Medulla oblongata (tissue), 1 donor: Measurements from ENCODE around the gene AGL.
"Not testable (repeated sequence)": the region's sequence is repeated elsewhere in the genome, so short reads cannot be mapped to it uniquely, and the experiment has no call there.

Source experiments
- DNase-seq: peaks from one replicate; pipeline ENCODE4 v3.0.0-alpha.2; 2015; ENCODE audit errors: extremely low spot score

The AGL gene

DNA sequence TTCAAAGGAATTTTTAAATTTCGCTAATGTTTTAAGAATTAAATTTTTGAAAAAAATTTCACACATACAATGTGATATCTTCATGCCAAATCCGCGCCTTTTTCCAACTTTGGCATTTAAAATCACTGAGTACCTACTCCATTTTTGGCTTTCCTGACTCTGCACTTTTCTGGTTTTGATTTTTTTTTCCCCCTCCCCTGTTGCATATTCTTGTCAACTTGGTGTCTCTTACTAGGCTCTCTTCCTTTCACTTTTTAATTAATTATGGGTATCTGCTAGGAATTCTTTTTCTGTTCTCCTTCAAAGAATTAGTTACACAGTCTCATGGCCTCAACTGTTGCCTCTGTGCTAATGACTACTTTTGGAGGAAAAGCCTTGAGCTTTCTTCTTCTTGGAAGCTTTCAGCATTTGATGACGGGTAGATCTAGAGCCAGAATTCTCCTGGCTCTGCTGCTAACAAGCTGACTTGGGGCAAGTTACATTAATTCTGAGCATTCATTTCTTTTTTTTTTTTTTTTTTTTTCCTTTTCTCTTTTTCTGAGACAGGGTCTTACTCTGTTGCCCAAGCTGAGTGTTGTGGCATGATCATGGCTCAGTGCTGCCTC, 1.8 kb downstream of the AGL start:
- peak; percentile 44 for DNase-seq

- no peak for DNase-seq
Measured at GRCh38 chr1:99852648-99853047, 2.5 kb downstream of the AGL start.

GRCh38 chr1:99855914-99856450, 5.8 kb downstream of the AGL start:
- no peak for DNase-seq

- DNase-seq = not testable (repeated sequence)
Measured at GRCh38 chr1:99857041-99857440, 6.9 kb downstream of the AGL start.

DNA sequence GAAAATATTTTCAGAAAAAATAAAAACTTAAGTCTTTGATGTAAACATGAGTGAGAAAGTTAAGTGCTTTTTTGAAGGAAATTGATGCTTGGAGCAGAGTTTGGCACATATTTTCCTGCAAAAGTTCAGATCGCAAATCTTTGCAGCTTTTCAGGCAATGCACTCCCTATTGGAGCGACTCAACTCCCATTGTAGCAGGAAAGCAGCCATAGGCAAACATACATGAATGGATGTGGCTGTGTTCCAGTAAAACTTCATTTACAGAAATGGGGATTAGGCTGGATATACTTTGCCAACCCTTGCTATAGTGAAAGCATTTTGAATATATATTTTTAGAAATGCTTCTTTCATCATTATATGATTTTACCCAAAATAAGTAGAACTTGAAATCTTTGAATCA, 8.1 kb downstream of the AGL start:
- no peak for DNase-seq

DNA sequence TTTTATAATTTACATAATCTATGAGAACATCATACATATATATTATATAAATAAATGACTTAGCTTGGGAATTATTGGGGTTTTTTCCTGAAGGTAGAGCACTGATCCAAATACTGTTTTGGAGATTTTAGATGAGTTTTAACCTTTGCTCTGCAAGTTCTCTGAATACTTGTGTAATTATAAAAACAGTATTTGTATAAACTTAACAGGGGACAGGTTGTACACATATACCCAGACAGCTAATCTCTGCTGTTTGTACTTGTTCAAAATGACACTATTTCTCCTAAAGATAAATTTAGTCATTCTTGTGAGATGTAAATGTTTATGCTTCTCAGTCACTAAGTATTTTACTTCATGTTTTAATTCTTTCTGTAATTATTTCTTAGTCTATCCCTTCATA, 8.7 kb downstream of the AGL start:
- no peak for DNase-seq

GRCh38 chr1:99860703-99861102, 10.5 kb downstream of the AGL start:
- no peak for DNase-seq

DNA sequence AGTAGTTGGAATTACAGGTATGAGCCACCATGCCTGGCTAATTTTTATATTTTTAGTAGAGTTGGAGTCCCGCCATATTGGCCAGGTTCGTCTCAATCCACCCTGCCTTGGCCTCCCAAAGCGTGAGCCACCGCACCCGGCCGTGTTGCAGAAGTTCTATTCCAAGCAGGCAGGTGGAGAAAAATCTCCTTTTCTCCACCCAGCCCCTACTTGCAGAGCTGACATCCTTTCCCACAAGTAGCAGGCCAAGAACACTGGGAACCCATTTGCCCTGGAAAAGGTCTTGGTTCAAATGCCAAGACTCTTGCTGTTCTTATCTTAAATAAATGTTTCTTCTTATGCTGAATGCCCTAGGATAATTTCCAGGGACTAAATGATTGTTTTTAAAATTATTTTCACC, 17.5 kb downstream of the AGL start:
- no peak for DNase-seq

DNA sequence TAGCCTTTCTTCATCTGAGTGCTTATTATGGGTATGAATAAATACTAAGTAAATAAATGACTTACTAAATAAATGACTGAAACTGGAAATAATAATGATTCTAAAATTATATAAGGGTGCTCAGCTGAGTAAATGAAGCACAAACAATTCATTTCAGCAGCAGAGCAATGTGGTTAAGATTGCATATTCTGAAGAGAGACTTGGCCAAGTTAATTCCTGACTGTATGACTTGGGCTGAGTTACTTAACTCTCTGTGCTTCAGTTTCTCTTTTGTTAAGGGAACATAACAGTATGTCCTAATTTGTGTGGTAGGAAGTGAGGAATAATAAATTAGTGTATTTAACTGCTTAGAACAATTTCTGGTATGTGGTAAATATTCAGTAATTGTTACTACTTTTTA, 19.1 kb downstream of the AGL start:
- DNase-seq = no peak

DNA sequence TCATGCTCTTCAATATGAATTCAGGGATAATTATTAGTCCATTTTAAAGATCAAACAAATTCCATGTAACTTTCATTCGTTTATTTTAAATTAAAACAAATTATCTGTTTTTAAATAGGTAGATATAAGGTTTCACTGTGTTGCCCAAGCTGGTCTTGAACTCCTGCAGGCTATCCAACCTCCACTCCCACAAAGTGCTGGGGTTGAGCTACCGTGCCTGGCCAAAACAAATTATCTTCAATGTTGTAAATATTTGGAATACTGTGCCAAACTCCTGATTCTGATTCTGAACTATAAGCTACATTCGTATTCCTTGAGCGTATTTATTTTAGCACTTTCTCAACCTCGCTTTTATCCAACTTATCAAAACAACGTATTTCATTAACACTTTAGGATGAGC, 19.6 kb downstream of the AGL start:
- no peak for DNase-seq

- no peak for DNase-seq
Measured at GRCh38 chr1:99872063-99872462, 21.9 kb downstream of the AGL start.

DNA sequence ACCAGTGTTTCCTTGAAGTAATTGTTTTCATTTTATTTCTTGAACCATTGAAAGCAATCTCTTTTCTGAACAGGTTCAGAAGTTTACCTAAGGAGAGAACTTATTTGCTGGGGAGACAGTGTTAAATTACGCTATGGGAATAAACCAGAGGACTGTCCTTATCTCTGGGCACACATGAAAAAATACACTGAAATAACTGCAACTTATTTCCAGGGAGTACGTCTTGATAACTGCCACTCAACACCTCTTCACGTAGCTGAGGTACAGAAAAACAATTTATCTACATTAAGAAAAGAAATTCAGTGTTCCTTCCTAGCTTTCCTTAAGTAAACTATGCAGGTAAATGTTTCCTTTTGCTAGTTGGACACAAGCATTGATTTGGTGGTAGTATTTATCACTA, 27.4 kb downstream of the AGL start:
- no peak for DNase-seq

DNA sequence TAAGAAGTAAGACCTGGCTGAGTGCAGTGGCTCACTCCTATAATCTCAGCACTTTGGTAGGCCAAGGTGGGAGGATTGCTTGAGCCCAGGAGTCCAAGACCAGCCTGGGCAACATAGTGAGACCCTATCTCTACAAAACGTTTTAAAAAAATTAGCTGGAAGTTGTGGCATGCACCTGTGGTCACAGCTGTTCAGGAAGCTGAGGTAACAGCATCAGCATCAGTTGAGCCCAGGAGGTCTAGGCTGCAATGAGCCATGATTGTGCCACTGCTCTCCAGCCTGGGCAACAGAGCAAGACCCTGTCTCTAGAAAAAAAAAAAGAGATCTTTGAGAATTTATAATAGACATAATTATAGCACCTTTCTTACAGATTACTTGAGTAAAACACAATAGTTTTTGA, 36.0 kb downstream of the AGL start:
- DNase-seq = no peak

DNA sequence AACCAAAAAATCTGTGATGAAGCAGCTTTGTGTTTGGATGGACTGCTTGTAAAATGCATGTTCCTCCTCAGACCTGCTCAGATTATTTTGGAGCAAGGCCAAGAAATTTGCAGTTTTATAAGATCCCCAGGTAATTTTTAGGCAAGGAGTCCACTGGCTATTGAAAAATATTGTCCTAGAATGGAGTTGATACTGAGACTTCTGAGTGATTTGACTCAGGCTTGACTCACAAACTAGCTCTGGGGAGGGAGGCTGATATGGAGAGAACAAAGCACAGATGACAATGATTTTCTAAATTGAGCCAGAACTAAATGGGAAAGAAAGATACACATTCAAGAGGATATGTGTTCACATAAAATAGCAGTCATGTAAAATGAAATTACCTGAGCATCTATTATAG, 36.7 kb downstream of the AGL start:
- DNase-seq = no peak

DNA sequence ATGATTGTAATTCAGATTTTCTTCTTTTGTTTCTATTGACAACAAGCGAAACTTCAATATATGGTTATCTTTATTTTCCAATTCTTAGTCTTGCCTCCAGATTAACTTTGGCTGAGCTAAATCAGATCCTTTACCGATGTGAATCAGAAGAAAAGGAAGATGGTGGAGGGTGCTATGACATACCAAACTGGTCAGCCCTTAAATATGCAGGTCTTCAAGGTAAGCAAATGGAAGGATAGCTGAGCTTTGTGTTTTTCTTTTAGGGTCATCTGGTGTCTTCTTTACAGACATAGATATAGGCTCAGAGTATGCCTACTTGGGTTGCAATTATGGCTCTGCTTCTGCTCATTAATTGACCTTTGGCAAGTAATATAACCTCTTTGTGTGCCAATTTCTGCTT, 37.7 kb downstream of the AGL start:
- DNase-seq = no peak

DNA sequence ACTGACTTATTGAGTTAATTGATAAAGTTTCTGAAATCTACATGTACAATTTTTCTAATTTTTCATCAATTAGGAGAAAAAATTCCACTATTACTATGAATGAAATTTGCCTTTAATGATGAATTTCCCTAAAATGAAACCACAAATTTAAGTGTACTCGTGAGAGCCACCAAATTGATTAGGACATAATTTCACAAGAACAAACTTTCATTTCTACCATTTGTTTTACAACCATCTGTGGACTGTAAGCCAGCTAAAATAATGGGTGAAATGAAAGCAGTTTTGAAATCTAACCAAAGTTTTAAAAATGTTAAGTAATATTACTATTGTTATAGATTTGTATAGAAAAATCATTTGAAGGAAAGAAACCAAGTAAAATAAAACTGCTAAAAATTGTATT, 41.8 kb downstream of the AGL start:
- no peak for DNase-seq

DNA sequence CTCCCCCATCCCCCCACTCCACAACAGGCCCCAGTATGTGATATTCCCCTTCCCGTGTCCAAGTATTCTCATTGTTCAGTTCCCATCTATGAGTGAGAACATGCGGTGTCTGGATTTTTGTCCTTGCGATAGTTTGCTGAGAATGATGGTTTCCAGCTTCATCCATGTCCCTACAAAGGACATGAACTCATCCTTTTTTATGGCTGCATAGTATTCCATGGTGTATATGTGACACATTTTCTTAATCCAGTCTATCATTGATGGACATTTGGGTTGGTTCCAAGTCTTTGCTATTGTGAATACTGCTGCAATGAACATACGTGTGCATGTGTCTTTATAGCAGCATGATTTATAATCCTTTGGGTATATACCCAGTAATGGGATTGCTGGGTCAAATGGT, 53.1 kb downstream of the AGL start:
- DNase-seq = not testable (repeated sequence)

- DNase-seq = no peak
Measured at GRCh38 chr1:99906535-99906934, 56.4 kb downstream of the AGL start.

DNA sequence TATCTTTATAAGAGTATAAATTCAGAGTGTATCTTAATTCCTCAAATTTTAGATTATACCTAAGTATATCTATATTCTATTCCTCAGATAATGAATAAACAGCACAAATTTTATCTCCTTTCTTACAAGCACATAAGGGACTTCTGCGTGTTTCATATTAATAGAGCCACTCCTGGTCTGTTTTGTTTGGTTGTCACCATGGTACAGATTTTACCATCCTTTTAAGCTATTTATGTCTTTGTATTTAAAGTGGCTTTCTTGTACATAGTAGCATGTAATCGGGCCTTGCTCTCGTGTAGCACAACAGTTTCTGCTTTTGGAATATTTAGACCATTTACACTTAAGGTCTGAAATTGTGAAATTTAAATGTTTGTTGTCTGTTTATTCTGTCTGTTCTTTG, 67.1 kb downstream of the AGL start:
- no peak for DNase-seq

GRCh38 chr1:99919220-99919619, 69.1 kb downstream of the AGL start:
- DNase-seq = no peak

DNA sequence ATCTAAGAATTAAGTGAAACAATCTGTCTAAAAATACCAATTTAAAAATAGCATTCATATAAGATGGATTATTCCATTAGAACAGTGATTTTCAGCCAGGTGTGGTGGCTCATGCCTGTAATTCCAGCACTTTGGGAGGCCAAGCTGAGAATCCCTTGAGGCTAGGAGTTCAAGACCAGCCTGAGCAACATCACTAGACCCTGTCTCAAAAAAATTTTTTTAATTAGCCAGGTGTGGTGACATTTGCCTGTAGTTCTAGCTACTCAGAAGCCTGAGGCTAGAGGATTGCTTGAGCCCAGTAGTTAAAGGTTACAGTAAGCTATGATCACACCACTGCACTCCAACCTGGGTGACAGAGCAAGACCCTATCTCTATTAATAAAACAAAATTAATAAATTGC, 84.6 kb downstream of the AGL start:
- no peak for DNase-seq

GRCh38 chr1:99935534-99935933, 85.4 kb downstream of the AGL start:
- DNase-seq = no peak

DNA sequence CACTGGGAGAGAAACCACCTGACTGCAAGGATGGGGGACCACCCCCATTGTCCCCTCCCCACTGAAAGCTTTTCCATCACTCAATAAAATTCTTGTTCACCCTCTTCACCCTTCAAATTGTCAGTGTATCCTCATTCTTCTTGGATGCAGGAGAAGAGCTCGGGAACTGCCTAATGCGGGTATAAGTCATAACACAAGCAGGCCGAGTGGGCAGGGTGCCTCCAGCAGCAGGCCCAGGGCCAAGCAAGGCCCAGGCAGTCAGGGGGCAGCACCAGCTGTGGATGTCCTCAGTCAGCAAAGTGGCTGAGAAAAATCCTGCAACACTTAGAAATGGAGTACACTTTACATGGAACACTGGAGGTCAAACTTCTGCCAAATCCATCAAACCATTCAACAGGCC, 85.9 kb downstream of the AGL start:
- DNase-seq = no peak

- DNase-seq = no peak
Measured at GRCh38 chr1:99942723-99943122, 92.6 kb downstream of the AGL start.
